HG02973 (cell line): ENCODE measurements around the gene CHCHD6.

Experiments
- ATAC-seq: cut with Tn5 transposase; IDR thresholded peaks from one replicate; pipeline ENCODE4 v1.9.1; 2021; ENCODE audit warnings: moderate library complexity; ENCODE audit not compliant: unreplicated experiment

Gene CHCHD6

DNA sequence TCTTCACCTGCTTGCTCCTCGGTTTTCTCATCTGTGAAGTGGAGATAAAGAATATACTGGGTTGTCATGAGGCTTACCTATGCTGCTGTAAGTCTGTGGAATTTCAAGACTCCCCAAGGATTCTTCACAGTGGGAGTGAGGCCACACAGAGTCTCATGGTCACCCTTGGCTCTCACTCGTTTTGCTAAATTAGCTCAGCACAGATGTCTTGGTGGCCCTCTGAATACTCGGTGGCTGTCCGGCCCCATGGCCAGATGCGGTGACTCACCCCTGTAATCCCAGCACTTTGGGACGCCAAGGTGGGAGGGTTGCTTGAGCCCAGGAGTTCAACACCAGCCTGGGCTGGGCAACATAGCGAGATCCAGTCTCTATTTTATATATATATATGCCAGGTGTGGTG is 5.0 kb upstream of the CHCHD6 start:
- no peak for ATAC-seq

DNA sequence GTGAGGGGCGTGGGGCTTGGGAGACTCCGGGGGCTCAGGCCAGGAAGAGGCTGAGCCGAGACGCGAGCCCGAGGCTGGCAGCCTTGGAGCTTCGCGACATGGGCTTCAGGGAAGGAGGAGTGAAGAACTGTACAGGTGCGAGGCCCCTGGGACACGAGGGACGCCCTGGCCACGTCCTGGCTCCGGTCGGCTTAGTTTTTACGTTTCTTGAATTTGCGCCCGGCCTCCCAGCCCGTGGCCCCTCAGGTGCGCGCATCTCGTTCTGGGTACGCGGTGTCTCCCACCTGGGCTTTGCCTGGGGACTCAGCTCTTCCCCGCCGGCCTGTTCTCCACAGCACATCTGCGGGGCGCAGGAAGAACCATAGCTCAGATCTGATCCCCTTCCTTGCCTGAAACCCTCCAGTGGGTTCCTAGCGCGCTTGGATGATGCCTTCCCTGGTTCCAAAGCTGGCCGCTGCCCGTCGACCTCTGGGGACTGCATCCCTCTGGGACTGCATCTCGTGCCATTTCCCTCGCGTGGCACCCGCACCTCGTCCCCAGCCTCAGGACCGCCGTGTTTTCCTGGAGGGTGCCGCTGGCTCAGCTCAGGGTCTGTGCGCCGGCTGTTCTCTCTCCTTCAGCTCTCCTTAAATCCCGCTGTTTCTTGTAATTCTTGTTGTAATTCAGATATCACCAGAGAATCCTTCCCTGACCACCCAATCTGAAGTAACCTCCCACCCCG is 614 bp downstream of the CHCHD6 start:
- ATAC-seq = no peak

DNA sequence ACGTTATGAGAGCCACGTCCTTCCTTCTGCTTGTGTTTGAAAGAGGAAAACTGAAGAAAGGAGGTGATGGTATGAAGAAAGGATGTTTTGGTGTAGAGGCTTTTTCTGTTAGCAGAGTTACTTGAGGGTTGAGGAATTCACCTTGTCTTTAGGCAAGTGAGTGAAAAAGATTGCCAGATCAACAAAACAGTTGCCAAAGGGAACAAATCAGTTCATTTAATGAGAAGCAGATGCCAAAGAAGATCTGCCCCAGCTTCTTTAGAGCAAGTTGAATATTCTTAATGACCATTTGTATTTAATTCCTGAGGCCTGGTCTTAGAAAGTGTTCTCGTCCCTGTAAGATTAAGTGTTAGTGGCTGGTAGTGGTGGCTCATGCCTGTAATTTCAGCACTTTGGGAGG is 2.6 kb downstream of the CHCHD6 start:
- ATAC-seq = no peak

DNA sequence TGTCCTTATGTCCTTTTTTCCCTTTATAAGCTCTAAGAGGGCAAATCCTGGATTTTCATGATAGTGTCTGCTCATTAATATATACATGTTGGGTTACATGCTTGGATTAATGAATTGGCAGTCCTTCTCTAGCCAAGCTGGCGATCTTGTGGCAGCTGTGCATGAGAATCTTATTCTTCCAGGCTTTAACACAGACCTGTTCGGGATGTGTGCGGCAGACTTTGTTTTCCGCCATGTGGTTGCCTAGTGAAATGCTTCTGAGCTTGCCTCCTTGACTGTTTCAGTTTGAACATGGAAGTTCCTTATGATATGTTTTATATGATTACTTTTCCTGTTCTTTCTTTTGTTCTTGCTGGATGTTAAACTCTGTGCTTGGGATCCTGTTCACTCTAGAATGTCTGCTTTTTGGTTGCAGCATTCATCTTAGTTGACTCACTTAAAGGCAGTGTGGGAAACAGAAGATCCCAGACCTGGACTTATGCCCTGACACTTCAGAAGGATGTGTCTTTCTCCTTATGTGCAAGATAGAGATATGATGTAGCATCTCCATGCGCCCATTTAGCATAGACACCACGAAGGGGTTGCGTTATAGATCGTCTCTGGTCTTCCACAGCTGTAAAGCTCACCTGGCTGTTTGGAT is 7.2 kb downstream of the CHCHD6 start:
- no peak for ATAC-seq

GRCh38 chr3:126713199-126713598 is 9.2 kb downstream of the CHCHD6 start:
- ATAC-seq = no peak

GRCh38 chr3:126714276-126714900 is 10.3 kb downstream of the CHCHD6 start:
- ATAC-seq = no peak

DNA sequence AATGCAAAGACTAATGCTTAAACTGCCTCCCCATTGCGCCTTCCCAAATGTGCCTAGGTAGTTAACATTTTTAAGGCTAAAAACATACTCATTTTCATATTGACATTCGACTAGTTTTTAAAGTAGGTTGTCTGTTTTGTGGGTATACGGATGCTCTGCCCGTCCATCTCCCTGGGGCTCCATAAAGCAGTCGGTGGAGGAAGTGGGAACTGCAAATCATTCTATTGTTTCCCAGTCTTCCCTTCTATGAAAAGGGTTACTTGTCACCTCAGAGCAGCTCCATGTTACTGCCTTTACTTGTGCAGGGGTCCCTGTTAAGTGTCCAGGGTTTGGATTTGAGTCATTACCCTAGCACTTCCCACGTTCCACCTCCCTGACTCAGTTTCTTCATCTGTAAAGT is 10.9 kb downstream of the CHCHD6 start:
- ATAC-seq = no peak

DNA sequence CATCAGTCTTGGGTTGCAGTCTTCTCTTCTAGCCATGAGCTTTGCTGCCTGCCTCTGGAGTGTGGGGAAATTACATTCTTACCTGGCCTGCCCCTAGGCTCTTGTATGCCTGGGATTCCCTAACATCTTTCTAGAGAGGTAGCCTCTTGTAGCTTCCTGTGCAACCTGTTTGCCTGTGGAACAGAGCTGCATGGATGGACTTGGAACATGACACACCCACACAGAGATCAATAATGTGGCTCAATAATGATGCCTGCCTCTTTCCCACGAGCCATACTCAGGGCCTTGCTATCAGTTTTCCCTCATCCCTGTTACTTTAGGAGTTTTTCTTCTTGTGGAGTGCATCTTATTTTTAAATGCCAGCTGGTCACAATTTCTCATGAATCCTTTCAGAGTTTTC is 11.4 kb downstream of the CHCHD6 start:
- ATAC-seq = no peak

- ATAC-seq = no peak
Measured at GRCh38 chr3:126716057-126716456, 12.0 kb downstream of the CHCHD6 start.

GRCh38 chr3:126718561-126719445 is 14.8 kb downstream of the CHCHD6 start:
- no peak for ATAC-seq

GRCh38 chr3:126720596-126720995 is 16.6 kb downstream of the CHCHD6 start:
- ATAC-seq = no peak

GRCh38 chr3:126721246-126721645 is 17.2 kb downstream of the CHCHD6 start:
- ATAC-seq = no peak

- ATAC-seq = no peak
Measured at GRCh38 chr3:126723237-126723636, 19.2 kb downstream of the CHCHD6 start.

DNA sequence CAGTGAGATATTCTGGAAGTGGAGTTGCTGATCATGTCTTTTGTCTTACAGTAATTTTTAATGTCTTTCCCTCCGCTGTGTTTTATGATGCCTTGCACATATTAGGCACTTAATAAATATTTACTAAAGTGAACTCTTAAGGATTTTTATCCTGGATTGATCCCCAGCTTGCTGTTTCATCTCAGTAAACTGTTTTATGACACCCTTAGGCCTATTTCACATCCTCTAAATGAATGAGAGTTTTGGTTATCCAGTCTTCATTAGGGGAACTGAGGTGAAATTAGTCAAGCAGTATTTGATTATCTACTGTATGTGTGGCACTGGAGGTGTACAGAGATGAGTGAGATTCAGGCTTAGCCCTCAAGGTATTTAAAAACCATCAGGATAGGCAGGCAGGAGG is 19.8 kb downstream of the CHCHD6 start:
- ATAC-seq = no peak

- no peak for ATAC-seq
Measured at GRCh38 chr3:126728680-126729079, 24.6 kb downstream of the CHCHD6 start.

DNA sequence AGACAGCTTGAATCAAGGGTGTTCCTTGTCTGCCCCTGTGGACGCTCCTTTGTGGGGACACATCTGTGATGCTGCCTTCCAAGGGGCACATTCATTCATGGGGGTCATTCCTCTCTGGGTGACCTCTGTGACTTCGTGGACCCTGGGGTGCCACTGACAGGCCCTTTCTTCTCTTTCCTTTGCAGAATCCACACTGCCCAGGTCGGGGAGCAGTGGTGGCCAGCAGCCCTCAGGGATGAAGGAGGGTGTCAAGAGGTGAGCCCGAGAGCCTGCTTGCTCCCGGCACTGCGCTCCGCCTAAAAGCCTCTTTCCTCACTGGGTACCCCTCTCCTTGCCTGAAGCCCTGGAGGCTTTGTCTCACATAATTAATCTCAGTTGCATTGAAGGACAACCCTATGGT is 26.3 kb downstream of the CHCHD6 start:
- ATAC-seq = no peak

GRCh38 chr3:126731044-126731443 is 27.0 kb downstream of the CHCHD6 start:
- no peak for ATAC-seq

DNA sequence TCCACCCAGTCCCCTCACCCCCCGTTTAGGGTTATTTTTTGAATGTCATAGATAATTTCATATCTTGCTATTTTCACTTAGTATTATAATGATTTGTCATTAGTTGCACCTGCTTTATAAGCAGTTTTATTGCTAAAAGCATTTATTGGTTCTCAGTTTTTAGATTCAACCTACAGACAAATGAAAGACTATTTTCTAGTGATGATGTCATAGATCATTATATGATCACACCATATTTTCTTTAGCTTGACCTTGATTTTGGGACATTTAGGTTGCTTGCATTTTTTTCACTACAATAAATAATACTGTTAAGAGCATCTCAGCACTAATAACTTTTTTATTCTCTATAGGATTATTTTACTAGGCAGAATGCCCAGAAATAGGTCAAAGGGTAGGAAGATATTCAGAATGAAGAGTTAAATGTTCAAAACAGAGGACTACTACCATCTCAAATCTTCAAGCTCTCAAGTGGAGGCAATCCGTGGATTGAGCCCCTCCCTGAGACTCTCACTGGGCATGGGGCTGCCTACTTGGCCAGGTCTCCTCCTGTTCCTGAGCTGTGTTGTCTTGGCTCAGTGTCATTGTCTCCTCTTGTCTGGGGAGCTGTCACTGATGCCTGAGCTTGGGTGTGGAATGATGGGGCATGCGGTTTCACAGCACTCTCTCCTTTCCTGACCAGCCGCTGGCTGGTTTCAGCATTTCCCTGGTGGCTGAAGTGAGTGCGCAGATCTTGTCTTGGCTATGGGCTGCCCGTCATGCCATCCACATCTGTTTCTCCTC is 28.4 kb downstream of the CHCHD6 start:
- no peak for ATAC-seq

DNA sequence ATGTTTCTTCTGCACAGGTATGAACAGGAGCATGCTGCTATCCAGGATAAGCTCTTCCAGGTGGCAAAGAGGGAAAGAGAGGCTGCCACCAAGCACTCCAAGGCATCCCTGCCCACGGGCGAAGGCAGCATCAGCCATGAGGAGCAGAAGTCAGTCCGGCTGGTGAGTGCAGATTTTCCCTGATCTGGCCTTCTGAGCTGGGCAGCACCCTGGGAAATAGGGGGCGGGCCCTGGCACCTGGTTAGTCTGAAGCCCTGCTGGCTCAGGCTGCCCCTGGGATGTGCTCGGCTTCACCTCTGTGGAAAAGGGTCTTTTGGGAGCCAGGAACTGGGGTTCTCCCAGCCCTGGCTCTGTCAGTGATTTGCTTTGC is 29.0 kb downstream of the CHCHD6 start:
- ATAC-seq = no peak

- ATAC-seq = no peak
Measured at GRCh38 chr3:126734106-126734723, 30.2 kb downstream of the CHCHD6 start.
